HEK293 (cell line): ENCODE results near the gene TGIF1.

Experiments used
- CTCF ChIP-seq: fragments of 450-650 bp; formaldehyde crosslinking; IDR thresholded peaks from 2 replicates; pipeline ENCODE4 v1.5.1; 2016; ENCODE audit warnings: missing biosample characterization, missing genetic modification characterization
- REPIN1 ChIP-seq: fragments of 450-650 bp; formaldehyde crosslinking; IDR thresholded peaks from 2 replicates; pipeline ENCODE4 v1.5.1; 2017; ENCODE audit warnings: missing biosample characterization, missing genetic modification characterization, low read depth
- REST ChIP-seq: fragments of 450-650 bp; formaldehyde crosslinking; IDR thresholded peaks from 2 replicates; pipeline ENCODE4 v1.5.1; 2016; ENCODE audit warnings: missing biosample characterization, missing genetic modification characterization
- WT1 ChIP-seq: fragments of 450-650 bp; formaldehyde crosslinking; IDR thresholded peaks from 2 replicates; pipeline ENCODE4 v1.5.1; 2016; ENCODE audit warnings: missing biosample characterization, missing genetic modification characterization
- ZBTB49 ChIP-seq: fragments of 450-650 bp; formaldehyde crosslinking; IDR thresholded peaks from 2 replicates; pipeline ENCODE4 v1.5.1; 2016; ENCODE audit warnings: missing biosample characterization, missing genetic modification characterization, low read depth
- ZNF148 ChIP-seq: fragments of 450-650 bp; formaldehyde crosslinking; IDR thresholded peaks from 2 replicates; pipeline ENCODE4 v1.5.0; 2017; ENCODE audit warnings: missing biosample characterization, missing genetic modification characterization, borderline replicate concordance
- ZNF157 ChIP-seq: fragments of 450-650 bp; formaldehyde crosslinking; IDR thresholded peaks from 2 replicates; pipeline ENCODE4 v1.5.1; 2016; ENCODE audit warnings: missing biosample characterization, missing genetic modification characterization
- ZNF449 ChIP-seq: fragments of 450-650 bp; formaldehyde crosslinking; IDR thresholded peaks from 2 replicates; pipeline ENCODE4 v1.5.1; 2017; ENCODE audit warnings: missing biosample characterization, mild to moderate bottlenecking, missing genetic modification characterization, moderate library complexity
- ZNF785 ChIP-seq: fragments of 450-650 bp; formaldehyde crosslinking; IDR thresholded peaks from 2 replicates; pipeline ENCODE4 v1.5.1; 2016; ENCODE audit warnings: missing biosample characterization, missing genetic modification characterization

- TF ChIP-seq CTCF (tag by site-specific recombination): no peak
- TF ChIP-seq ZBTB49 (tag by site-specific recombination): no peak
- no peak for TF ChIP-seq ZNF449 (tag by site-specific recombination)
- TF ChIP-seq REST (tag by site-specific recombination): no peak
- TF ChIP-seq ZNF148: no peak
- TF ChIP-seq ZNF157 (tag by site-specific recombination): no peak
- TF ChIP-seq REPIN1 (tag by site-specific recombination): no peak
- no peak for TF ChIP-seq WT1 (tag by site-specific recombination)
- TF ChIP-seq ZNF785 (tag by site-specific recombination): no peak
These were observed 42.7 kb downstream of the TGIF1 start for GRCh38 chr18:3492721-3493120.
